Cardiac muscle cell (in vitro differentiated cells and primary cell): ENCODE results near the gene SERPINB11. TPM values are rescaled to one million over a fixed set of nuclear protein-coding genes. Genes with fewer than 3 reads are reported as not detected.

ENCODE experiments used
- polyA plus RNA-seq: library from polyadenylated mRNA; unstranded; fragments of >200 nt; fragmentation: Nextera tagmentation; extraction: Ambion mirVana; gene quantifications from 2 replicates; pipeline ENCODE4 v1.2.1, GENCODE V29; 2016
- total RNA-seq: library from RNA; depleted of rRNA; stranded (reverse); fragments of >200 nt; gene quantifications from 2 replicates; pipeline ENCODE4 v1.2.3, GENCODE V29; 2016

The SERPINB11 gene
- total and polyA plus RNA-seq, 2 experiments from 2014 or later = not detected

Other genes starting within 250 kb of the SERPINB11 start
- gene SERPINB5, start 226.0 kb upstream of the SERPINB11 start, total RNA-seq = not detected in 2 replicates
- gene SERPINB5, start 226.0 kb upstream of the SERPINB11 start, polyA plus RNA-seq = not detected in 2 replicates
- not detected in 2 replicates for gene SERPINB12, start 160.6 kb upstream of the SERPINB11 start, total RNA-seq
- gene SERPINB12, start 160.6 kb upstream of the SERPINB11 start, polyA plus RNA-seq = not detected in 2 replicates
- not detected in 2 replicates for gene SERPINB13, start 115.6 kb upstream of the SERPINB11 start, total RNA-seq
- gene SERPINB13, start 115.6 kb upstream of the SERPINB11 start, polyA plus RNA-seq = not detected in 2 replicates
- gene SERPINB4, start 58.7 kb upstream of the SERPINB11 start, total RNA-seq = not detected in 2 replicates
- not detected in 2 replicates for gene SERPINB4, start 58.7 kb upstream of the SERPINB11 start, polyA plus RNA-seq
- gene SERPINB3, start 41.1 kb upstream of the SERPINB11 start, total RNA-seq = not detected in 2 replicates
- gene SERPINB3, start 41.1 kb upstream of the SERPINB11 start, polyA plus RNA-seq = not detected in 2 replicates
- not detected in 2 replicates for gene SERPINB7, start 72.5 kb downstream of the SERPINB11 start, total RNA-seq
- 0.24 TPM in 1 of 2 replicates, not detected in the other for gene SERPINB7, start 72.5 kb downstream of the SERPINB11 start, polyA plus RNA-seq
- gene SERPINB2, start 184.7 kb downstream of the SERPINB11 start, total RNA-seq = not detected in 2 replicates
- not detected in 2 replicates for gene SERPINB2, start 184.7 kb downstream of the SERPINB11 start, polyA plus RNA-seq
- gene SERPINB10, start 205.0 kb downstream of the SERPINB11 start, total RNA-seq = not detected in 2 replicates
- not detected in 2 replicates for gene SERPINB10, start 205.0 kb downstream of the SERPINB11 start, polyA plus RNA-seq
- 0.14 TPM in 1 of 2 replicates, not detected in the other for gene HMSD, start 246.3 kb downstream of the SERPINB11 start, total RNA-seq
- 3.7 TPM in 1 of 2 replicates, not detected in the other for gene HMSD, start 246.3 kb downstream of the SERPINB11 start, polyA plus RNA-seq